BLaER1 treated with 17β-estradiol and CSF1 and Interleukin-3, amounts not matched to agents 10 nM and 100 nM (cell line): ENCODE data around the gene NALCN.
A peak's percentile ranks its signal among the peaks of the same experiment; 100 is the strongest.

Experiments used
- H3K27ac ChIP-seq, 11 experiments: shearing (Covaris generic); formaldehyde crosslinking; 2 replicates each; pipeline ENCODE4 v1.8.1; 2022
- H3K27me3 ChIP-seq, 11 experiments: shearing (Covaris generic); formaldehyde crosslinking; 2 replicates each; pipeline ENCODE4 v1.8.1; 2022
- H3K36me3 ChIP-seq, 11 experiments: shearing (Covaris generic); formaldehyde crosslinking; 2 replicates each; pipeline ENCODE4 v1.8.1; 2022
- H3K4me1 ChIP-seq, 10 experiments: shearing (Covaris generic); formaldehyde crosslinking; 2 replicates each; pipeline ENCODE4 v1.8.1; 2022
- H3K4me2 ChIP-seq, 11 experiments: shearing (Covaris generic); formaldehyde crosslinking; 2 replicates each; pipeline ENCODE4 v1.8.1; 2022
- H3K4me3 ChIP-seq, 10 experiments: shearing (Covaris generic); formaldehyde crosslinking; 2 replicates each; pipeline ENCODE4 v1.8.1; 2022
- H3K9ac ChIP-seq, 11 experiments: shearing (Covaris generic); formaldehyde crosslinking; 2 replicates each; pipeline ENCODE4 v1.8.1; 2022
- H3K9me3 ChIP-seq, 11 experiments: shearing (Covaris generic); formaldehyde crosslinking; replicated peaks in 1 of 11; 2 replicates each; pipeline ENCODE4 v1.8.1; 2022
- H4K20me1 ChIP-seq, 11 experiments: shearing (Covaris generic); formaldehyde crosslinking; 2 replicates each; pipeline ENCODE4 v1.8.1; 2022
- Cebpa-rat ChIP-seq, 11 experiments: shearing (Covaris generic); IDR thresholded peaks; 2 replicates each; pipeline ENCODE4 v1.8.1; 2022

Gene NALCN

GRCh38 chr13:101146101-101146898 lies 270.0 kb downstream of the NALCN start:
- Histone ChIP-seq H3K4me2 (no peak overlapping the region), H3K27ac (no peak overlapping the region), H3K9me3 (no peaks in the 10 kb centered on the region), H3K36me3 (no peaks in the 10 kb centered on the region), H3K27me3 (no peaks in the 10 kb centered on the region), H3K9ac (no peak overlapping the region), H3K4me1 (peaks cover 0 to 4% (median 0%) of the 10 kb centered on the region in 10 experiments; a peak in 4 of 20 replicates), H4K20me1 (no peaks in the 10 kb centered on the region), H3K4me3 (no peak overlapping the region)
- no peak for TF ChIP-seq Cebpa-rat (IDR thresholded peaks at IDR 0.05)

DNA sequence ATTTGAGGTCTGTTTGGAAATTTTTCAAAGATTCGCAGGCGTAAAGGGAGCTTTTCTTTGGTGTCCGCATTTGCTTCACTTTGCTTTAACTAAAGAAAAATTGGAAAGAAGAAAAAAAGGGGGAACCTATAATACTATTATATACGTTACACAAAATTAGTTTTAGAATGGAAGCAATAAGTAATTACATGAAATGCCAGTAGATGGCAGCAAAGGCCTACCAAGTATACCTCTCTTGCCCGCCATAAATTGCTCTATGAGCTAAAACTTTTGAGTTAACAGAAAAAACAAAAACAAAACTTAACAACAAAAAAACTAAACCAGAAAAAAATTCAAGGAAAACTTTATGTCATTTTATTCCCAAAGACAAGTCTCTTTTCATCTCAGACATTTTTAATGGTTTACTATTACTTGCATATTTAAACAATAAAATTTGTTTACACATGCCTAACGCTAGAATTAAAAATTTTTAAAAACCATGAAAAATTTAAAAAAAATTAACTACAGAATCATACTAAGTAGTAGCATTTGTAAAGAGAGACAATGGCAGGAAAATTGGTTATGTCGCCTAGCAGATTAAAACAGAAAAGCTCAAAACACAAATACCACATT lies 271.4 kb downstream of the NALCN start:
- Histone ChIP-seq H3K27me3 (no peaks in the 10 kb centered on the region), H3K9ac (no peak overlapping the region), H3K4me2 (no peak overlapping the region), H3K9me3 (no peaks in the 10 kb centered on the region), H3K4me3 (no peak overlapping the region), H3K27ac (no peak overlapping the region), H3K4me1 (peaks cover 0 to 7% (median 0%) of the 10 kb centered on the region in 10 experiments; a peak in 2 of 20 replicates), H3K36me3 (no peaks in the 10 kb centered on the region), H4K20me1 (no peaks in the 10 kb centered on the region)
- no peak for TF ChIP-seq Cebpa-rat (IDR thresholded peaks at IDR 0.05)

DNA sequence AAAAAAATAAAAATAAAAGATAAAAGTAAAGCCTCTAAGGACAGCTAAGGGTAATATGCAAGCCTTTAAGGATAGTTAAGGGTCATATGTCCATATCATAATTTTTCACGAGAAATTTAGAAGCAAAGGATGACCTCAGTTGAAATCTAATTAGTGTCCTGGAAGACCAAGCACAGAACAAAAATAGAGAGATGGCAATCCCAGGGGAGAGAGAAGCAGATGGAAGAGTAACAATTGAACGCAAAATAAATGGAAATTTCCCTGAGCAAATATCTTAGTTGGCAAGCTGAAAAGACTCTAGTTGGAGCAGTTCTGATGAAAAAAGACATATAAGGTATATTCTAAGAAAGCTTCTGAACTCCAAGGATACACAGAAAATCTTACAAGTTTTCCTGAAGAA lies 275.4 kb downstream of the NALCN start:
- peaks cover 0 to 7% (median 0%) of the 10 kb centered on the region in 10 experiments; a peak in 2 of 20 replicates for H3K4me1 ChIP-seq
- H3K27me3 ChIP-seq, result no peaks in the 10 kb centered on the region
- TF ChIP-seq Cebpa-rat (IDR thresholded peaks at IDR 0.05), result no peak
- H4K20me1 ChIP-seq, result no peaks in the 10 kb centered on the region
- 0 out of 22 replicates have a peak, but pooled peaks cover 0 to 4% (median 0%) of the 10 kb centered on the region in 11 experiments for H3K9me3 ChIP-seq
- no peak overlapping the region for H3K9ac ChIP-seq
- no peak overlapping the region for H3K27ac ChIP-seq
- no peak overlapping the region for H3K4me3 ChIP-seq
- H3K36me3 ChIP-seq, result no peaks in the 10 kb centered on the region
- no peak overlapping the region; a peak in 1 of 22 replicates for H3K4me2 ChIP-seq

- no peak overlapping the region for H3K9ac ChIP-seq
- TF ChIP-seq Cebpa-rat (IDR thresholded peaks at IDR 0.05), result no peak
- H3K4me3 ChIP-seq, result no peak overlapping the region
- H3K4me2 ChIP-seq, result peak overlapping the region in 1 of 11 experiments; percentile 13; a peak in 3 of 22 replicates
- H3K9me3 ChIP-seq, result 0 out of 22 replicates have a peak, but pooled peaks cover 0 to 4% (median 0%) of the 10 kb centered on the region in 11 experiments
- H3K27me3 ChIP-seq, result no peaks in the 10 kb centered on the region
- H3K4me1 ChIP-seq, result peaks cover 0 to 7% (median 0%) of the 10 kb centered on the region in 10 experiments; a peak in 2 of 20 replicates
- H3K36me3 ChIP-seq, result no peaks in the 10 kb centered on the region
- no peaks in the 10 kb centered on the region for H4K20me1 ChIP-seq
- H3K27ac ChIP-seq, result no peak overlapping the region
Measured at GRCh38 chr13:101140087-101140770, 276.1 kb downstream of the NALCN start.

GRCh38 chr13:101139081-101139480 lies 277.2 kb downstream of the NALCN start:
- no peak for TF ChIP-seq Cebpa-rat (IDR thresholded peaks at IDR 0.05)
- Histone ChIP-seq H3K27me3 (no peaks in the 10 kb centered on the region), H3K9me3 (0 out of 22 replicates have a peak, but pooled peaks cover 0 to 4% (median 0%) of the 10 kb centered on the region in 11 experiments), H3K36me3 (no peaks in the 10 kb centered on the region), H4K20me1 (no peaks in the 10 kb centered on the region), H3K27ac (no peak overlapping the region), H3K4me3 (no peak overlapping the region), H3K9ac (no peak overlapping the region), H3K4me1 (peaks cover 0 to 7% (median 0%) of the 10 kb centered on the region in 10 experiments; a peak in 2 of 20 replicates), H3K4me2 (0 out of 22 replicates have a peak overlapping the region, but pooled peaks of 1 of the 11 experiments have one; percentile 8)

- Histone ChIP-seq H3K27ac (no peak overlapping the region), H4K20me1 (no peaks in the 10 kb centered on the region), H3K9me3 (no peaks in the 10 kb centered on the region), H3K4me1 (no peaks in the 10 kb centered on the region), H3K27me3 (no peaks in the 10 kb centered on the region), H3K4me3 (no peak overlapping the region), H3K4me2 (no peak overlapping the region), H3K36me3 (no peaks in the 10 kb centered on the region), H3K9ac (no peak overlapping the region)
- TF ChIP-seq Cebpa-rat (IDR thresholded peaks at IDR 0.05), result no peak
Measured at GRCh38 chr13:101127741-101128353, 288.5 kb downstream of the NALCN start.

DNA sequence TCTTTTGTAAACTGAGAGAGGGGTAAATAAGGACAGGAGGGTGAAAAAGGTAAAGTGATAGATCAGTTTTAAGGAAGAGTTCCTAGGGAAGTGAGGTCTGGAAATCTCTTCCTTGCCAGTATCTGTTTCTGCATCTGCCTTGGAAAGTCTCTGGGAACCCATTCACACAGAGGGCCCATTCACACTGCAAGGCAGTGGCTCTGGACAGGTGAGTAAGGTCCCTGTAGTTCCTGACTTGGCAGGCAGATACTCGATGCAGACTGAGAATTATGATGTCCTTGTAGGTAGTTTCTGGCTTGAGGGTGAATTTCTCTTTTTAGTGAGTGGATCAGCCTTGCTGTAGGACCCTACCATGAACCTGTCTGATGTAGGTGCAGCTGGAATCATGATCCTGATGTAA lies 293.3 kb downstream of the NALCN start:
- H3K9ac ChIP-seq, result no peak overlapping the region
- H4K20me1 ChIP-seq, result no peaks in the 10 kb centered on the region
- TF ChIP-seq Cebpa-rat (IDR thresholded peaks at IDR 0.05), result no peak
- H3K4me2 ChIP-seq, result no peak overlapping the region
- no peaks in the 10 kb centered on the region for H3K36me3 ChIP-seq
- no peak overlapping the region for H3K27ac ChIP-seq
- no peaks in the 10 kb centered on the region for H3K27me3 ChIP-seq
- no peaks in the 10 kb centered on the region for H3K4me1 ChIP-seq
- no peak overlapping the region for H3K4me3 ChIP-seq
- no peaks in the 10 kb centered on the region for H3K9me3 ChIP-seq

- Histone ChIP-seq H3K9me3 (no peaks in the 10 kb centered on the region), H3K9ac (no peak overlapping the region), H3K4me1 (no peaks in the 10 kb centered on the region), H3K27me3 (no peaks in the 10 kb centered on the region), H3K4me2 (no peak overlapping the region), H3K4me3 (no peak overlapping the region), H3K36me3 (no peaks in the 10 kb centered on the region), H3K27ac (no peak overlapping the region), H4K20me1 (no peaks in the 10 kb centered on the region)
- TF ChIP-seq Cebpa-rat (IDR thresholded peaks at IDR 0.05), result no peak
Measured at GRCh38 chr13:101121608-101122007, 294.7 kb downstream of the NALCN start.

GRCh38 chr13:101120007-101120406 lies 296.3 kb downstream of the NALCN start:
- Histone ChIP-seq H3K4me2 (no peak overlapping the region), H3K4me3 (no peak overlapping the region), H3K9me3 (no peaks in the 10 kb centered on the region), H3K4me1 (no peaks in the 10 kb centered on the region), H3K36me3 (no peaks in the 10 kb centered on the region), H4K20me1 (no peaks in the 10 kb centered on the region), H3K27ac (no peak overlapping the region), H3K27me3 (no peaks in the 10 kb centered on the region), H3K9ac (no peak overlapping the region)
- no peak for TF ChIP-seq Cebpa-rat (IDR thresholded peaks at IDR 0.05)
